Measurements from ENCODE around the gene FAM117A. TPM values are rescaled to one million over a fixed set of nuclear protein-coding genes. Genes with fewer than 3 reads are reported as not detected.
A peak's percentile ranks its signal among the peaks of the same experiment; 100 is the strongest.

Gene FAM117A
- total and polyA plus RNA-seq, 2 donors (not counting 1 experiment from before 2014, with no cell fraction given): 93.4 to 162 TPM

GRCh38 chr17:49755663-49756283 is 8.2 kb downstream of the FAM117A start:
- Histone ChIP-seq H3K4me2 (replicated peaks; ENCODE audit: low read depth, low read length, poor library complexity, severe bottlenecking) (no peak overlapping the region), H3K36me3 (replicated peaks in 1 of 2; ENCODE audit: control extremely low read depth in 1 of 2, control insufficient read depth in 1 of 2, extremely low read depth in 1 of 2, insufficient read depth in 2 of 2, low read length in 1 of 2) (peaks cover 7 to 39% of the 10 kb centered on the region in 2 experiments), H3K27ac (ENCODE audit: low read length in 2 of 2) (peak overlapping the region in 1 of 2 donors; percentile 40), H3K4me1 (ENCODE audit: control insufficient read depth in 2 of 2, insufficient read depth in 2 of 2, low read length in 2 of 2) (peaks cover 32 to 41% of the 10 kb centered on the region in 2 donors), H3K9me3 (ENCODE audit: control extremely low read depth in 1 of 3, control insufficient read depth in 2 of 3, insufficient read depth in 1 of 3, low read length in 2 of 3) (no peaks in the 10 kb centered on the region), H3K4me3 (ENCODE audit: control extremely low read depth in 1 of 5, extremely low read depth in 1 of 5, insufficient read depth in 1 of 5, low read depth in 2 of 5, low read length in 4 of 5) (no peak overlapping the region), H3K79me2 (ENCODE audit: control insufficient read depth, insufficient read depth, low read length) (peaks cover 96% of the 10 kb centered on the region), H2AFZ (ENCODE audit: insufficient read depth, low read depth, low read length, poor library complexity, severe bottlenecking) (no peak overlapping the region), H3K9ac (ENCODE audit: low read length) (no peak overlapping the region), H3K27me3 (replicated peaks in 1 of 4; ENCODE audit: control extremely low read depth in 1 of 4, control insufficient read depth in 3 of 4, insufficient read depth in 4 of 4, low read length in 3 of 4) (no peaks in the 10 kb centered on the region), H4K20me1 (ENCODE audit: control insufficient read depth, insufficient read depth, low read length, poor library complexity, severe bottlenecking) (peaks cover 52% of the 10 kb centered on the region)
- H3K4me1 Mint-ChIP-seq: peaks cover 70% of the 10 kb centered on the region
- no peak overlapping the region for H3K4me3 Mint-ChIP-seq
- ATAC-seq (ENCODE audit: low read depth): no peak
- intact Hi-C loops (cut with micrococcal nuclease): no loop called here
- H3K9me3 Mint-ChIP-seq (ENCODE audit: insufficient read depth): no peaks in the 10 kb centered on the region
- TF ChIP-seq EZH2 (IDR thresholded peaks at IDR 0.05; ENCODE audit: borderline replicate concordance, insufficient read depth, low read depth, low read length, poor library complexity, severe bottlenecking): no peak
- no peak for TF ChIP-seq CTCF (IDR thresholded peaks at IDR 0.05)
- no peaks in the 10 kb centered on the region for H3K27me3 Mint-ChIP-seq
- no CpG with 5 or more reads among the region's 4 CpGs for WGBS (ENCODE audit: insufficient coverage)
- H3K27ac Mint-ChIP-seq: peak overlapping the region; percentile 48
- CTCF ChIA-PET: interaction anchor here (0.8 to 2.1 kb wide), 4 partner anchors 9 to 12 kb away, joined by 3 to 8 read pairs (median 4); no protein-coding TSS in a partner anchor
- DNase-seq: no peak
- POLR2A ChIA-PET: interaction anchor here (0.6 kb wide), 1 partner anchor 14 kb away, joined by 4 read pairs; no protein-coding TSS in a partner anchor

GRCh38 chr17:49753959-49754391 is 10.0 kb downstream of the FAM117A start:
- Histone ChIP-seq H3K36me3 (replicated peaks in 1 of 2; ENCODE audit: control extremely low read depth in 1 of 2, control insufficient read depth in 1 of 2, extremely low read depth in 1 of 2, insufficient read depth in 2 of 2, low read length in 1 of 2) (peaks cover 7 to 38% of the 10 kb centered on the region in 2 experiments), H3K4me3 (ENCODE audit: control extremely low read depth in 1 of 5, extremely low read depth in 1 of 5, insufficient read depth in 1 of 5, low read depth in 2 of 5, low read length in 4 of 5) (no peak overlapping the region), H3K4me1 (ENCODE audit: control insufficient read depth in 2 of 2, insufficient read depth in 2 of 2, low read length in 2 of 2) (peaks cover 28 to 47% of the 10 kb centered on the region in 2 donors), H3K4me2 (replicated peaks; ENCODE audit: low read depth, low read length, poor library complexity, severe bottlenecking) (no peak overlapping the region), H3K27ac (ENCODE audit: low read length in 2 of 2) (no peak overlapping the region), H3K79me2 (ENCODE audit: control insufficient read depth, insufficient read depth, low read length) (peaks cover 95% of the 10 kb centered on the region), H3K9ac (ENCODE audit: low read length) (no peak overlapping the region), H3K27me3 (replicated peaks in 1 of 4; ENCODE audit: control extremely low read depth in 1 of 4, control insufficient read depth in 3 of 4, insufficient read depth in 4 of 4, low read length in 3 of 4) (no peaks in the 10 kb centered on the region), H2AFZ (ENCODE audit: insufficient read depth, low read depth, low read length, poor library complexity, severe bottlenecking) (no peak overlapping the region), H4K20me1 (ENCODE audit: control insufficient read depth, insufficient read depth, low read length, poor library complexity, severe bottlenecking) (peaks cover 36% of the 10 kb centered on the region), H3K9me3 (ENCODE audit: control extremely low read depth in 1 of 3, control insufficient read depth in 2 of 3, insufficient read depth in 1 of 3, low read length in 2 of 3) (no peaks in the 10 kb centered on the region)
- intact Hi-C loops (cut with micrococcal nuclease): no loop called here
- no peak for DNase-seq
- CTCF ChIA-PET: no interaction called here
- H3K4me1 Mint-ChIP-seq: peaks cover 68% of the 10 kb centered on the region
- H3K27me3 Mint-ChIP-seq: no peaks in the 10 kb centered on the region
- TF ChIP-seq EZH2 (IDR thresholded peaks at IDR 0.05; ENCODE audit: borderline replicate concordance, insufficient read depth, low read depth, low read length, poor library complexity, severe bottlenecking): no peak
- no peak for TF ChIP-seq CTCF (IDR thresholded peaks at IDR 0.05)
- POLR2A ChIA-PET: interaction anchor here (0.6 kb wide), 1 partner anchor 9 kb away, joined by 3 read pairs; no protein-coding TSS in a partner anchor
- no peak for ATAC-seq (ENCODE audit: low read depth)
- no peaks in the 10 kb centered on the region for H3K9me3 Mint-ChIP-seq (ENCODE audit: insufficient read depth)
- no peak overlapping the region for H3K4me3 Mint-ChIP-seq
- peak overlapping the region; percentile 63 for H3K27ac Mint-ChIP-seq
- 81% methylated on average over 8 of the region's 8 CpGs for whole genome bisulfite sequencing (ENCODE audit: insufficient coverage)

Measured in B cell (primary cell).